HL-60/S4 treated with phorbol 12-myristate 13-acetate at 8.2 ng/mL for 4 days and 3 days (cell line): ENCODE data around the gene VTA1.
"Not testable (repeated sequence)": the region's sequence is repeated elsewhere in the genome, so short reads cannot be mapped to it uniquely, and the experiment has no call there.

Experiments
- in situ Hi-C: fragments of 300-500 bp; cut with MboI; formaldehyde crosslinking; loops from 2 replicates; pipeline ENCODE4 v1.15.0; 2022; ENCODE audit warnings: low sequenced_read_pairs

Gene VTA1, protein sequence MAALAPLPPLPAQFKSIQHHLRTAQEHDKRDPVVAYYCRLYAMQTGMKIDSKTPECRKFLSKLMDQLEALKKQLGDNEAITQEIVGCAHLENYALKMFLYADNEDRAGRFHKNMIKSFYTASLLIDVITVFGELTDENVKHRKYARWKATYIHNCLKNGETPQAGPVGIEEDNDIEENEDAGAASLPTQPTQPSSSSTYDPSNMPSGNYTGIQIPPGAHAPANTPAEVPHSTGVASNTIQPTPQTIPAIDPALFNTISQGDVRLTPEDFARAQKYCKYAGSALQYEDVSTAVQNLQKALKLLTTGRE

GRCh38 chr6:142146828-142147662 lies at the start of gene VTA1, which contains the start of gene NMBR:
Gene VTA1 (plus strand): TSS chr6:142147263. CDS start chr6:142147288, 25 bp downstream.
Gene NMBR (minus strand): TSS chr6:142147122. CDS start chr6:142088658, 58,464 bp downstream.
- in situ Hi-C loops: no loop called here

DNA sequence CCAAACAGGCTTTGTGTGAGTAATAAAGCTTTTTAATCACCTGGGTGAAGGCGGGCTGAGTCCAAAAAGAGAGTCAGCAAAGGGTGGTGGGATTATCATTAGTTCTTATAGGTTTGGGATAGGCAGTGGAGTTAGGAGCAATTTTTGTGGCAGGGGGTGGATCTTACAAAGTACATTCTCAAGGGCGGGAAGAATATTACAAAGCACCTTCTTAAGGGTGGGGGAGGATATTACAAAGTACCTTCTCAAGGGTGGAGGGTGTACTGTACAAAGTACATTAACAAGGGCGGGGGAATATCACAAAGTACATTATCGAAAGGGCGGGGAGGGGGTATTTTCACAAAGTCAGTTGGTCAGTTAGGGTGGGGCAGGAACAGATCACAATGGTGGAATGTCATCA lies 42.2 kb upstream of the VTA1 start:
- in situ Hi-C loops: not testable (repeated sequence)

DNA sequence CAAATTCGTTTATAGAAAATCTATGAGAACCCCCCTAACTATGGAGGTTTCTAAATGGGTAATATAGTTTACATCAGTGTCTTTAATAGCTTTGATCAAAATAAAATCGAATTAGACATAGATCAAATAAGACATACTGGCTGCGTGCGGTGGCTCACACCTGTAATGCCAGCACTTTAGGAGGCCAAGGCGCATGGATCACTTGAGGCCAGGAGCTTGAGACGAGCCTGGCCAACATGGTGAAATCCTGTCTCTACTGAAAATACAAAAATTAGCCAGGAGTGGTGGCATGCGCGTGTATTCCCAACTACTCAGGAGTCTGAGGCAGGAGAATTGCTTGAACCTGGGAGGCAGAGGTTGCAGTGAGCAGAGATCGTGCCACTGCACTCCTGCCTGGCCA lies 36.2 kb upstream of the VTA1 start:
- in situ Hi-C loops: not testable (repeated sequence)

GRCh38 chr6:142112451-142113061 lies 34.5 kb upstream of the VTA1 start:
- in situ Hi-C loops: no loop called here

DNA sequence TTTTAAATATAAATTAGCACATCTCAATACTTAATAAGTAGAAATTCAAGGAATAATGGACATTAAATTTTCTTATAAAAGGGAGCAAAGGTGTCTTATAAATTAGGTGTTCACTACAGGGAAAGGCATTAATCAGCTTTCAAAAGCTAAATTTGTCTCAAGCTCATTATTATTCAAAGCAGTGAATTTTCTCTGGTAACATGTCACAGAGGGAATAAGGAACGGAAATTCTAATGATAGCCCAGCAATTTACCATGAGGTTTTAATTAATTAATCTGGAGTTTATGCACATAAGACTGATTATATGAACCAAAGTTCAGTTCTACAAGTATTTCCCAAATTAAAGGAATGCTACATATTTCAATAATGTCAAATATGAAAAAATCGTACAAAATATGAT lies 29.7 kb upstream of the VTA1 start:
- in situ Hi-C loops: no loop called here

- in situ Hi-C loops: no loop called here
Measured at GRCh38 chr6:142118328-142118727, 28.7 kb upstream of the VTA1 start.

GRCh38 chr6:142118925-142119324 lies 28.1 kb upstream of the VTA1 start:
- in situ Hi-C loops: no loop called here

GRCh38 chr6:142121342-142121741 lies 25.7 kb upstream of the VTA1 start:
- in situ Hi-C loops: no loop called here

- in situ Hi-C loops: no loop called here
Measured at GRCh38 chr6:142130814-142131213, 16.2 kb upstream of the VTA1 start.

- in situ Hi-C loops: no loop called here
Measured at GRCh38 chr6:142132625-142133024, 14.4 kb upstream of the VTA1 start, which contains the start of gene GJE1. Gene GJE1 (plus strand): TSS chr6:142132925. CDS start chr6:142133159, 234 bp downstream.

DNA sequence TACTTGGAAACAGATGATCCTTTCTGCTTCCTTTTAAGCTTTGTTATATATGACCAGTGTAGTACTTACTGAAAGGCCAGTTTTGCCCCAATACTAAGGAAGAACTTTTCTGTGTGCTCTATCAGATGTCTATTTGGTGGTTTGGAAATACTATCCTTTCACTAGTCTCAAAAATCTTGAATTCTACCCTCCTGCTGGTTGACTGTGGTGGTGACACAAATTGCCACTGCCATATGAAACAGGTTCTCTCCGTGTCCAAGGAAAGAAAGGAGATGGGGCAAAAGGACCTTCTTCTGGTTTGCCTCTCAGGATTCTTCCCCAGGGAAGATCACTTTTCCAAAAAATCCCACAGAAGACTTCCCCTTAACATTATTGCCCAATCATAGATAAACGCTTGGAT lies 8.2 kb upstream of the VTA1 start:
- in situ Hi-C loops: no loop called here

DNA sequence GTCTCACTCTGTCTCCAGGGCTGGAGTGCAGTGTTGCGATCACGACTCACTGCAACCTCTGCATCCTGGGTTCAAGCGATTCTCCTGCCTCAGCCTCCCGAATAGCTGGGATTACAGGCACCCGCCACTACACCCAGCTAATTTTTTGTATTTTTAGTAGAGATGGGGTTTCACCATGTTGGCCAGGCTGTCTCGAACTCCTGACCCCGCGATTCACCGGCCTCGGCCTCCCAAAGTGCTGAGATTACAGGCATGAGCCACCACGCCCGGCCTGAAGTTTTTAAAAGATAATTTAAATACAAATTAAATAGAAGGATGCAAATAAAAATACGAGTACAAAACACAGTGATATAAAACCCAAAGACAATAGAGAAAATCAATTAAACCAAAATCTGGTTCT lies 5.5 kb upstream of the VTA1 start:
- in situ Hi-C loops: not testable (repeated sequence)

- in situ Hi-C loops: no loop called here
Measured at GRCh38 chr6:142152746-142153145, 5.7 kb downstream of the VTA1 start.

GRCh38 chr6:142153196-142153595 lies 6.1 kb downstream of the VTA1 start:
- in situ Hi-C loops: no loop called here

GRCh38 chr6:142154336-142154735 lies 7.3 kb downstream of the VTA1 start:
- in situ Hi-C loops: no loop called here

DNA sequence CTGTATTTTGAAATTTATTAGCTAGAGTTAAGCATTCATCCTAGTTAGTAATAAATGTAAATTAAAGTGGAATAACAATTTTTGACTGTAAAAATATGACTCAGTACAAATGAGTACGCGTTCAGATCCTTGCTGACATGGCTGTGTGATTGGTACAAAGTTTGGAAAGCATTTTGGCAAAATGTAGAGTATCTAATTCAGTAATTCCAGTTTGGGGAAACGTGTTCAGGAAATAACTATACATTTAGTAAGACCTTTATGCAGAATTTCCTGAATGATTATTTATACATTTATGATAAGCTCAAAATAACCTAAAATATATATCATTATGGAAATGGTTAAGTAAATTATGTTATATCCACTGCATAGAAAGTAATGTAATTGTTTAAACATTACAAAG lies 8.0 kb downstream of the VTA1 start:
- in situ Hi-C loops: no loop called here

- in situ Hi-C loops: no loop called here
Measured at GRCh38 chr6:142155895-142156757, 9.1 kb downstream of the VTA1 start.

DNA sequence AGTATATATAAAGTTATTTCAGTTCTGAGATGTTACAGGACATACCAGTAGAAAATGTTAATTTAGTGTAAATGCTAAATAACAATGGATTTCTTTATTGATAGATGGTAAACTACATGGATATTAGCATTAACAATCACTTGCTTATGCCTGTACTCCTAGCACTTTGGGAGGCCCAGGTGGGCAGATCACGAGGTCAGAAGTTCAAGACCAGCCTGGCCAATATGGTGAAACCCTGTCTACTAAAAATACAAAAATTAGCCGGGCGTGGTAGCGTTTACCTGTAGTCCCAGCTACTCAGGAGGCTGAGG lies 9.7 kb downstream of the VTA1 start:
- in situ Hi-C loops: not testable (repeated sequence)

- in situ Hi-C loops: no loop called here
Measured at GRCh38 chr6:142162780-142163179, 15.7 kb downstream of the VTA1 start.

GRCh38 chr6:142165227-142165626 lies 18.2 kb downstream of the VTA1 start:
- in situ Hi-C loops: no loop called here

GRCh38 chr6:142167071-142167470 lies 20.0 kb downstream of the VTA1 start:
- in situ Hi-C loops: no loop called here
